Caco-2 (cell line): ENCODE results near the gene RPTN. TPM values are rescaled to one million over a fixed set of nuclear protein-coding genes. Genes with fewer than 3 reads are reported as not detected.
A peak's percentile ranks its signal among the peaks of the same experiment; 100 is the strongest.

Experiments used
- BruUV-seq: library from RNA; stranded (reverse); fragments of 400-500 nt; replicated peaks from 2 replicates; lab custom pipeline; 2021; lab: Mats Ljungman, UMichigan
- CTCF ChIA-PET: fragments of 300-600 bp; sonication (Branson Sonifier 250); formaldehyde crosslinking; loops from one replicate; lab custom pipeline; 2022; ENCODE audit warnings: antibody characterized with exemption; lab: Charles Lee
- POLR2A ChIA-PET: fragments of 300-600 bp; sonication (Branson Sonifier 250); formaldehyde crosslinking; loops from one replicate; lab custom pipeline; 2022; ENCODE audit warnings: antibody characterized with exemption; lab: Charles Lee
- DNase-seq, 2 experiments: peaks; one replicate each; pipeline versions ENCODE4 v3.0.0 to v3.0.0-alpha.2; 2020 to 2022
- H3K27me3 ChIP-seq: replicated peaks from 2 replicates; pipeline ENCODE4 v1.6.0; 2011; ENCODE audit warnings: low read length; ENCODE audit not compliant: control insufficient read depth, insufficient read depth
- H3K36me3 ChIP-seq: 2 replicates; pipeline ENCODE4 v1.5.1; 2011; ENCODE audit warnings: low read length; ENCODE audit not compliant: control insufficient read depth, insufficient read depth
- H3K4me1 ChIP-seq: fragments of 250-450 bp; sonication (Bioruptor Pico); 2 replicates; pipeline ENCODE4 v1.5.1; 2020; ENCODE audit warnings: mild to moderate bottlenecking
- H3K4me3 ChIP-seq: 2 replicates; pipeline ENCODE4 v1.5.1; 2011; ENCODE audit warnings: low read depth, mild to moderate bottlenecking, control low read depth, low read length
- H3K9me3 ChIP-seq: fragments of 250-450 bp; sonication (Bioruptor Pico); 2 replicates; pipeline ENCODE4 v1.5.1; 2020; ENCODE audit warnings: mild to moderate bottlenecking, moderate library complexity
- H3K27ac Mint-ChIP-seq: one replicate; pipeline ENCODE4 v1.8.0; 2022; ENCODE audit warnings: mixed read lengths; ENCODE audit not compliant: unreplicated experiment
- H3K27me3 Mint-ChIP-seq: one replicate; pipeline ENCODE4 v1.8.0; 2022; ENCODE audit warnings: mixed read lengths; ENCODE audit not compliant: insufficient read depth, unreplicated experiment
- H3K36me3 Mint-ChIP-seq: one replicate; pipeline ENCODE4 v1.8.0; 2022; ENCODE audit warnings: mild to moderate bottlenecking, mixed read lengths; ENCODE audit not compliant: insufficient read depth, unreplicated experiment
- H3K4me1 Mint-ChIP-seq: one replicate; pipeline ENCODE4 v1.8.0; 2022; ENCODE audit warnings: low read depth, mixed read lengths; ENCODE audit not compliant: unreplicated experiment
- H3K4me3 Mint-ChIP-seq: one replicate; pipeline ENCODE4 v1.8.0; 2022; ENCODE audit warnings: mild to moderate bottlenecking, moderate library complexity, mixed read lengths; ENCODE audit not compliant: unreplicated experiment
- H3K9me3 Mint-ChIP-seq: one replicate; pipeline ENCODE4 v1.8.0; 2022; ENCODE audit warnings: mixed read lengths; ENCODE audit not compliant: unreplicated experiment
- intact Hi-C: fragments of 100-400 bp; cut with micrococcal nuclease; formaldehyde crosslinking; loops from one replicate; pipeline ENCODE4 v1.10.0; 2022; ENCODE audit not compliant: unreplicated experiment
- total RNA-seq: library from RNA; stranded (reverse); gene quantifications from 2 replicates; pipeline ENCODE4 v1.2.3, GENCODE V29; 2022
- TF ChIP-seq, protein P1 (sequence below), 2 experiments: fragments of 200-600 bp in 1 of 2; IDR thresholded peaks; 1 replicate in 1 of 2; 2 replicates in 1 of 2; pipeline versions ENCODE4 v1.5.1 to v1.8.0; 2011 to 2022; ENCODE audit warnings: antibody characterized with exemption in 1 of 2, control low read depth in 1 of 2, inconsistent platforms in 1 of 2, low read depth in 1 of 2, low read length in 1 of 2, mild to moderate bottlenecking in 1 of 2, moderate library complexity in 1 of 2; ENCODE audit not compliant: insufficient read depth in 1 of 2, severe bottlenecking in 1 of 2, unreplicated experiment in 1 of 2

RPTN gene
- total RNA-seq, 1 experiment from 2014 or later: not detected

DNA sequence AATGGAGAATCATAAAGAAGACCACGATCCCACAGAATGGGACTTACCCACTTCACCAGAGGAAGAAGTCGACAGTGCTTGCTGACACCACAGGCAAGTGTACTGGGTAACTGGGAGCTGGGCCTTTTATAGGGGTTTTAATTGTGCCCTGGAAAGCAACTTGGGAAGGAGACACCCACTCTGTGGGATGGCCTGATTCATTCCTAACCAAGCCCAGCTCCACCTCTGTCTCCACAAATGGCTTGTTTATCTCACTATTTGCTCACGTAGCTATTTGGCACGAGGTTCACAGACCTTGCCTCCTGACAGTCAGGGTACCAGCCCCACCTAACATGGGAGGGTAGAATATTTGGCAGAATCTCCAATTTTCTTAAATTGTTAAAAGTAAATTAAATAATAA is 43.7 kb downstream of the RPTN start, which contains the start of gene TCHH:
TSS of gene TCHH (minus strand) at position 101 of the 400 bp plus-strand sequence. CDS start 1,364 bp downstream, outside the sequence.
- no TSS peak for BruUV-seq
- Mint-ChIP-seq H3K9me3 (no peaks in the 10 kb centered on the region), H3K4me3 (no peak within 1 kb of the TSS), H3K27ac (no peak within 1 kb of the TSS), H3K4me1 (no peaks in the 10 kb centered on the region), H3K27me3 (peaks cover 22% of the 10 kb centered on the region), H3K36me3 (no peaks in the 10 kb centered on the region)
- no peaks in the 10 kb centered on the region for H3K9me3 ChIP-seq
- no peaks in the 10 kb centered on the region for H3K4me1 ChIP-seq
- H3K27me3 ChIP-seq: peaks cover 4% of the 10 kb centered on the region; the same call in 1 of the 2 replicates
- H3K36me3 ChIP-seq: no peaks in the 10 kb centered on the region
- H3K4me3 ChIP-seq: no peak within 1 kb of the TSS
- TF ChIP-seq, protein P1, sequence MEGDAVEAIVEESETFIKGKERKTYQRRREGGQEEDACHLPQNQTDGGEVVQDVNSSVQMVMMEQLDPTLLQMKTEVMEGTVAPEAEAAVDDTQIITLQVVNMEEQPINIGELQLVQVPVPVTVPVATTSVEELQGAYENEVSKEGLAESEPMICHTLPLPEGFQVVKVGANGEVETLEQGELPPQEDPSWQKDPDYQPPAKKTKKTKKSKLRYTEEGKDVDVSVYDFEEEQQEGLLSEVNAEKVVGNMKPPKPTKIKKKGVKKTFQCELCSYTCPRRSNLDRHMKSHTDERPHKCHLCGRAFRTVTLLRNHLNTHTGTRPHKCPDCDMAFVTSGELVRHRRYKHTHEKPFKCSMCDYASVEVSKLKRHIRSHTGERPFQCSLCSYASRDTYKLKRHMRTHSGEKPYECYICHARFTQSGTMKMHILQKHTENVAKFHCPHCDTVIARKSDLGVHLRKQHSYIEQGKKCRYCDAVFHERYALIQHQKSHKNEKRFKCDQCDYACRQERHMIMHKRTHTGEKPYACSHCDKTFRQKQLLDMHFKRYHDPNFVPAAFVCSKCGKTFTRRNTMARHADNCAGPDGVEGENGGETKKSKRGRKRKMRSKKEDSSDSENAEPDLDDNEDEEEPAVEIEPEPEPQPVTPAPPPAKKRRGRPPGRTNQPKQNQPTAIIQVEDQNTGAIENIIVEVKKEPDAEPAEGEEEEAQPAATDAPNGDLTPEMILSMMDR (IDR thresholded peaks at IDR 0.05; ENCODE audit: insufficient read depth in 1 of 2, low read depth in 1 of 2, low read length in 1 of 2, severe bottlenecking in 1 of 2, unreplicated experiment in 1 of 2): no peak
- POLR2A ChIA-PET: no interaction called here
- CTCF ChIA-PET: no interaction called here
- intact Hi-C loops: no loop called here
- DNase-seq: no peak

DNA sequence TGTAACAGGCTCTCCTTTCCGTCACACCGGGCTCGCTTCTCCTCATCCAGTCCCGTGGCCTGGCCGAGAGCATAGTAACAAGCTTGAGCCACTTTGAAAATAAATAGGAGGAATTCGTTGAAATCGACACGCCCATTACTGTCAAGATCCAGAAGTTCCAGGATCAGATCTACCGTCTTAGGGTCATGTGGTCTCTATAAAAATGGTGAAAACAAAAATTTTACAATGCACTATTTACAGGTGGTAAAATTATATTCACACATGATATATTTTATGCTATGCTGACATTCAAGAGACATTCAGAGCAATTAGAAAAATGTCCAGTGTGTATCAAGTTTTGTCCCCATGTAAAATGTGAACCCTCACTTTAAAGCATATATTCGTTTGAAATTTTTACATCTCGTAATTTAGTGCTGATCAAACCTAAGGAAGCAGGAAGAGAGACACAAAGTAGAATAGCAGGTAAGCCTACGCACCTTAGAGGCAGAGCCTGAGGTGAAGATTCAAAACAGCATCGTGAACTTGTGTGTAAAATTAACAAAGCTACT is 46.1 kb downstream of the RPTN start:
- peaks cover 6% of the 10 kb centered on the region for H3K36me3 Mint-ChIP-seq
- H3K27ac Mint-ChIP-seq: no peak overlapping the region
- no peak overlapping the region for H3K4me3 Mint-ChIP-seq
- Histone ChIP-seq H3K27me3 (peaks cover 10% of the 10 kb centered on the region), H3K4me3 (peak overlapping the region; percentile 23), H3K9me3 (no peaks in the 10 kb centered on the region), H3K36me3 (no peaks in the 10 kb centered on the region), H3K4me1 (no peaks in the 10 kb centered on the region)
- no peaks in the 10 kb centered on the region for H3K9me3 Mint-ChIP-seq
- no peak for DNase-seq
- POLR2A ChIA-PET: no interaction called here
- BruUV-seq: no TSS peak
- CTCF ChIA-PET: interaction anchor here (1.4 kb wide), 1 partner anchor 69 kb away, joined by 3 read pairs; no protein-coding TSS in a partner anchor
- intact Hi-C loops: no loop called here
- TF ChIP-seq, protein P1 (IDR thresholded peaks at IDR 0.05; ENCODE audit: insufficient read depth in 1 of 2, low read depth in 1 of 2, low read length in 1 of 2, severe bottlenecking in 1 of 2, unreplicated experiment in 1 of 2): no peak
- peaks cover 2% of the 10 kb centered on the region for H3K4me1 Mint-ChIP-seq
- H3K27me3 Mint-ChIP-seq: peaks cover 9% of the 10 kb centered on the region

DNA sequence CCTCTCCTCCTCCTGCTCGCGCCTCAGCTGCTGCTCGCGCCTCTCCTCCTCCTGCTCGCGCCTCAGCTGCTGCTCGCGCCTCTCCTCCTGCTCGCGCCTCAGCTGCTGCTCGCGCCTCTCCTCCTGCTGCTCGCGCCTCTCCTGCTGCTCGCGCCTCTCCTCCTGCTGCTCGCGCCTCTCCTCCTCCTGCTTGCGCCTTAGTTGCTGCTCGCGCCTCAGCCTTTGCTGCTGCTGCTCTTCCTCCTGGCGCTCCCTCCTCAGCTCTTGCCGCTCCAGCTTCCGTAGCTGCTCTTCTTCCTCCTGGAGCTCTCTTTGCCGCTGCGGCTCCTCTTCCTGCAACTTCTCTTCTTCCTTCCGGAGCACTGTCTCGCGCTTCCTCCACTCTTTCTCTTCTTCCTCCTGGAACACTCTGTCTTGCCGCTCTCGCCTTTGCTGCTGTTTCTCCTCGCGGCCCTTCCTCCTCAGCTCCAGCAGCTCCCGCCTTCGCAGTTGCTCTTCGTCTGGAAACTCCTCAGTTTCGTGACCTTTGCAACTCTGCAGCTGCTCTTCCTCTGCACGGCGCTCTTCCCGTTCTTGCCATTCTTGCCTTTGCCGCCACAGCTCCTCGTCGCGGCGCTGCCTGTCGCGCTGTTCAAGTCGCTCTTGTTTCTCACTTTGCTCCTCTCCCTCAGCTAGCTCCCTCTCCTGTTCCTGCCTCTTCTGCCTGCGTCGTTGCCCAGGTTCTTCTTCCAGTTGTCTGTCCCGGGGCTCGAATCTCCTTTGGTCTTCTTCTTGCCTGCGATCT is 46.7 kb downstream of the RPTN start:
- Mint-ChIP-seq H3K36me3 (peaks cover 10% of the 10 kb centered on the region), H3K4me1 (peaks cover 9% of the 10 kb centered on the region), H3K9me3 (no peaks in the 10 kb centered on the region), H3K4me3 (no peak overlapping the region), H3K27ac (no peak overlapping the region), H3K27me3 (peaks cover 15% of the 10 kb centered on the region)
- Histone ChIP-seq H3K4me1 (no peaks in the 10 kb centered on the region), H3K36me3 (no peaks in the 10 kb centered on the region), H3K27me3 (peaks cover 10% of the 10 kb centered on the region), H3K4me3 (peak overlapping the region; percentile 23), H3K9me3 (no peaks in the 10 kb centered on the region)
- BruUV-seq: no TSS peak
- TF ChIP-seq, protein P1 (IDR thresholded peaks at IDR 0.05; ENCODE audit: insufficient read depth in 1 of 2, low read depth in 1 of 2, low read length in 1 of 2, severe bottlenecking in 1 of 2, unreplicated experiment in 1 of 2): no peak
- DNase-seq: peak in 1 of 2 experiments; percentile 22
- intact Hi-C loops: no loop called here
- POLR2A ChIA-PET: no interaction called here
- CTCF ChIA-PET: interaction anchor here (0.7 to 1.4 kb wide), 5 partner anchors 22 to 346 kb away, joined by 3 to 8 read pairs (median 4); partner anchors contain the start of gene S100A11
